SU-DHL-6 (cell line): ENCODE data around the gene PAX5.

Source experiments
- EZH2phosphoT487 ChIP-seq: fragments of 200-600 bp; sonication (generic), shearing (Covaris generic); conservative IDR thresholded peaks from 2 replicates; pipeline ENCODE4 v1.6.1; 2018; ENCODE audit warnings: mild to moderate bottlenecking, antibody characterized with exemption, low read length, moderate library complexity, mixed read lengths
- TF ChIP-seq, protein P1 (sequence below): fragments of 200-600 bp; sonication (generic); IDR thresholded peaks from one replicate; pipeline ENCODE4 v1.5.1; 2017; ENCODE audit warnings: antibody characterized with exemption, mild to moderate bottlenecking, low read length, moderate library complexity; ENCODE audit not compliant: insufficient read depth, poor library complexity, severe bottlenecking

DNA sequence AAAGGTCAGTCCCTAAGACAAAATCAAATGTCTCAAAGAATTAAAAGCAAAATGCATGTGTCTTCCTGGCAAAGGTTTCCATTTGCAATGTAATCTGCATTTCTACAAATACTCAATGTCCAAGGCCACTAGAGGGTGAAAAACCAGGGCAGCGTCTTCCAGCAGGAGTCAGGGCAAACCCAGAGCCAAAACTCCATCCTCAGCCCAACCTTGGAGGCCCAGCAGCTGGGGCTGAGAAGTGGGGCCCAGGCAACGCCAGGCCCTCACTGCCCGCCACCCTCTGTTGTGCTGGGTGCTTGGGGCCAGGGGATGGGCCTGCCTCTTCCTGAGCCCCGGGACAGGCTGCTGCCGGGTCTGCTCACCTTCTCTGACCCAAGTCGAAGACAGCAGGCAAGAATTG is 200.1 kb downstream of the PAX5 start:
- TF ChIP-seq, protein P1, sequence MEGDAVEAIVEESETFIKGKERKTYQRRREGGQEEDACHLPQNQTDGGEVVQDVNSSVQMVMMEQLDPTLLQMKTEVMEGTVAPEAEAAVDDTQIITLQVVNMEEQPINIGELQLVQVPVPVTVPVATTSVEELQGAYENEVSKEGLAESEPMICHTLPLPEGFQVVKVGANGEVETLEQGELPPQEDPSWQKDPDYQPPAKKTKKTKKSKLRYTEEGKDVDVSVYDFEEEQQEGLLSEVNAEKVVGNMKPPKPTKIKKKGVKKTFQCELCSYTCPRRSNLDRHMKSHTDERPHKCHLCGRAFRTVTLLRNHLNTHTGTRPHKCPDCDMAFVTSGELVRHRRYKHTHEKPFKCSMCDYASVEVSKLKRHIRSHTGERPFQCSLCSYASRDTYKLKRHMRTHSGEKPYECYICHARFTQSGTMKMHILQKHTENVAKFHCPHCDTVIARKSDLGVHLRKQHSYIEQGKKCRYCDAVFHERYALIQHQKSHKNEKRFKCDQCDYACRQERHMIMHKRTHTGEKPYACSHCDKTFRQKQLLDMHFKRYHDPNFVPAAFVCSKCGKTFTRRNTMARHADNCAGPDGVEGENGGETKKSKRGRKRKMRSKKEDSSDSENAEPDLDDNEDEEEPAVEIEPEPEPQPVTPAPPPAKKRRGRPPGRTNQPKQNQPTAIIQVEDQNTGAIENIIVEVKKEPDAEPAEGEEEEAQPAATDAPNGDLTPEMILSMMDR, result no peak
- TF ChIP-seq EZH2phosphoT487, result no peak
